ENCODE data around the gene POLL.
"Not testable (repeated sequence)": the region's sequence is repeated elsewhere in the genome, so short reads cannot be mapped to it uniquely, and the experiment has no call there.

POLL gene

GRCh38 chr10:101587725-101588653 is at the start of gene POLL, which contains the start of gene DPCD:
Gene POLL (minus strand): TSS chr10:101588257. CDS start chr10:101587360, 897 bp downstream.
Gene DPCD (plus strand): TSS chr10:101588321. CDS start chr10:101588337, 16 bp downstream.
- DNase-seq: peak; percentile 79

GRCh38 chr10:101633510-101633909 is 45.5 kb upstream of the POLL start:
- not testable (repeated sequence) for DNase-seq

GRCh38 chr10:101631821-101632475 is 43.9 kb upstream of the POLL start:
- DNase-seq: no peak

GRCh38 chr10:101630633-101630920 is 42.5 kb upstream of the POLL start:
- no peak for DNase-seq

GRCh38 chr10:101629837-101630632 is 42.0 kb upstream of the POLL start:
- no peak for DNase-seq

GRCh38 chr10:101625821-101626412 is 37.9 kb upstream of the POLL start:
- DNase-seq: no peak

GRCh38 chr10:101624526-101625102 is 36.6 kb upstream of the POLL start:
- no peak for DNase-seq

- DNase-seq: no peak
These were observed 35.5 kb upstream of the POLL start for GRCh38 chr10:101623528-101623927.

GRCh38 chr10:101619983-101620382 is 31.9 kb upstream of the POLL start:
- no peak for DNase-seq

GRCh38 chr10:101618871-101619270 is 30.8 kb upstream of the POLL start:
- no peak for DNase-seq

GRCh38 chr10:101617824-101618568 is 29.9 kb upstream of the POLL start:
- DNase-seq: no peak

- no peak for DNase-seq
These were observed 29.2 kb upstream of the POLL start for GRCh38 chr10:101617102-101617823.

- no peak for DNase-seq
These were observed 28.5 kb upstream of the POLL start for GRCh38 chr10:101616415-101617101.

GRCh38 chr10:101615525-101616116 is 27.6 kb upstream of the POLL start:
- no peak for DNase-seq

- DNase-seq: no peak
These were observed 26.8 kb upstream of the POLL start for GRCh38 chr10:101614663-101615524.

- no peak for DNase-seq
These were observed 25.6 kb upstream of the POLL start for GRCh38 chr10:101613646-101614045.

GRCh38 chr10:101612872-101613271 is 24.8 kb upstream of the POLL start:
- DNase-seq: no peak

- no peak for DNase-seq
These were observed 24.0 kb upstream of the POLL start for GRCh38 chr10:101612086-101612485.

Measured in T1000 (cell line).